Hematopoietic multipotent progenitor cell (in vitro differentiated cells): Measurements from ENCODE around the gene HORMAD2. TPM values are rescaled to one million over a fixed set of nuclear protein-coding genes. Genes with fewer than 3 reads are reported as not detected.
"Not testable (repeated sequence)": the region's sequence is repeated elsewhere in the genome, so short reads cannot be mapped to it uniquely, and the experiment has no call there.

Experiments
- DNase-seq, 3 donors: peaks; one replicate each; pipeline ENCODE4 v3.0.0-alpha.2; 2011 to 2015; ENCODE audit warnings: low read depth in 2 of 3, low spot score in 2 of 3
- total RNA-seq: library from RNA; depleted of rRNA; stranded (reverse); fragments of >200 nt; gene quantifications from one replicate; pipeline ENCODE4 v1.2.3, GENCODE V29; 2012

The HORMAD2 gene
- total RNA-seq, 1 donor, result not detected

DNA sequence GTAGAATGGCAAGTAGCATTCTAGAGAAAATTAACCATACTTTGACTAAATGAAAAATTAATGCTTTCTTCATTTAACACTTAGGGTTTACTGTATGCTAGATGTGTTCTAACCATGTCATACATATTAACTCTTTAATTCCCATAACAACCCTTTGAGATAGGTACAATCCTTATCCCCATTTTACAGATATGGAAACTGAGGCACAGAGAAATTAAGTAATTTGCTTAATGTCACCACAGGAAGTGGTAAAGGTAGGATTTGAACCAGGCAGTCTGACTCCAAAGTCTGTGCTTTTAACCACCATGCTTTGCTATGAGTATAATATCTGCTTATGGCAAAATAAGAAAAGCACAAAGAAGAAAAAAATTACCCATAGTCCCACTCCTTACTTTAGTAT lies 106.8 kb downstream of the HORMAD2 start:
- DNase-seq, result no peak

DNA sequence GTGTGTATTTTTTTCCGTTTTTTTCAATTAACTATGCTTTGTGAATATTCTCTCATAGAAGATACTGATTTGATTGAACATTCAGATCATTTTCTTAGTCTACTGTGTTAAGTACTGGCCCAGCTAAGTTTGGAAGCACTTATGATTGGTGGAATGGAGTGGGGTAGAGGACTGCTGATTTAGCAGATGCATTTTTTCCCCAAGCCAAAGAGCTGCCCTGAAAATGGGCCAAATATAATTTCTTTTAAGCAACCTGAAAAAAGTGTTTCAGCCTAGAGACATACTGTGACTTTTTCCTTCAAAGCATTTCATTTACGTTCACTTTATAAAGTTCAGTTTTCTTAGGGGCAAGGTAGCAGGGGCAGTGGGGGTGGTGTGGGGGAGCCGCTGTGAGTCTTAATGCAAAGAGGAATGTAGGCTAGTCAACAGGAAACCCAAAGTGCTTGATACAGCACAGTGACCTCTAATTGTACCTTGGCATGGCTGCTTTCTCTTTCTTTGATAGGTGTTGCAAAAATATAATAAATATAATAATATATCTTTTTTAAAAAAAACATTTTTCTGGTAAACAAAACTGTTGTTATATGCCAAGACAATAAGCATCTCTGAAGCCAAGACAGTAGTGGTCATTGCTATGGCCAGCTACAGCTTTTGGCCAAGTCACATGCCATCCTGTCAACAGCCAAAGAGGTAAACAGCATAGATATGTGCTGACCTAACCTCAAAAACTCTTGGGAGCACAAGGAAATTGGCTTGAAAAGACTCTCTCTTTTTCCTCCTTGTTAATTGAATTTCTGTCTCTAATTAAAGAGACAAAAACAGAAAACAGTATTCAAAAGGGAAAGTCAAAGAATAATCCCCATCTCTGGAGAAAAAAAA lies 107.5 kb downstream of the HORMAD2 start:
- DNase-seq, result no peak

DNA sequence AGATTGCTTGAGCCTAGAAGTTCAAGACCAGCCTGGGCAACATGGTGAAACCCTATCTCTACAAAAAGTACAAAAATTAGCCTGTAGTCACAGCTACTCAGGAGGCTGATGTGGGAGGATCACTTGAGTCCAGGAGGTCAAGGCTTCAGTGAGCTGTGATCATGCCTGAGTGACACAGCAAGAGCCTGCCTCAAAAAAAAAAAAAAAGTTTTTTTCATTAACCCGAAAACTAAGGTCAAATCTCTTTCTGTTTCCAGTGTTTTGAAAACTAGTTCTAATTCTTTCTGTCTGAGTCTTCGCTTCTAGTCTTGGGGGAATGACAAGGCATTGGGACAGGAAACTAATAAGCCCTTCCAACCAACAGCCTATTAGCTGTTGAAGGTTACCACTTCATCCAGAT lies 108.6 kb downstream of the HORMAD2 start:
- no peak for DNase-seq

DNA sequence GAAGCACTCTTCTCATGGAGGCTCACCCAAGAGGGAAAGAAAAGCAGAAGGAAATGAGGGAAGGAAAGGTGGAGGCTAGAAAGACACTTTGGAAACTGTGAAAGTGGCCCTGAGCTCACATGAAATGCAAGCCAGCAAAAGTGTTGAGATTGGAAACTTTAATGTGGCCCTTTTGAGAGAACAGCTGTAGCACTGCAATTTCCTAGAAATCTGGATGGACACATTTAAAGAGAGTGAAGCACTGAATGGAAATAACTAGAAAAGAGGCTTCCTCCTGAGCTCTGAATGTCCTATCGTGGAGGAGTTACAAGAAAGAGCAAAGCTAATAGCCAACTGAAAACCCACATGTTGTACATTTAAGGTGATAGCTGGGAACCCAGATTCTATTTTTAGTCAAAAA lies 110.3 kb downstream of the HORMAD2 start:
- DNase-seq, result no peak

DNA sequence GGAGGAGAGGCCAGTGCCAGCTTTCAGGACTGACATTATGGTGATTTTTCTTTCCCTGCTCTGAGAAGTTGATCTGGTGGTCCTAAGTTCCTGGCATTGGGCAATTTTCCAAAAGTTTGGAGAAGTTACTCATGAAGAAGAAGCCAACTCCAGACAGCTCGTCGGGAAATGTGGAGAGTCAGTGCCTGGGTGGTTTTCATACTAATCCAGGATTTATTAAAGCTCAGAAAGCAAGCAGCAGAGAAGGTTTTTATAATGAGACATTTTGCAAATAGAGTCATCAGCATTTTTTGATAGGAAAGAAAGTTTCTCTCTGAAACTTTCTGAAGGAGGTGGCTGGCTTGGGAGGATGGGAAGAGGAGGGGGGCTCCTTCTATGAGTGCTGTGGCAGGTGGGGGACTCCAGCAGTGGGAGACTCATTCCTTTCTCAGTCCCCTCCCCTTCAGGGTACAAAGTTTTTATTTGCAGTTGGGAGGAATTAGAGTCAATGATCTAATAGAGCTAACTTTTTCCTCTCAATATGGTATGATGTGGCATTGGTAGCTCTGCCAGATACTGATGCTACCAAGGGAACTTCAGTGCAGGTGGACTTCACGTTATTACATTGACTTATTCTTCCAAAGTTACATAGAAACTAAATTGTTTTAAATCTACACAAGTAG lies 110.9 kb downstream of the HORMAD2 start:
- no peak for DNase-seq

DNA sequence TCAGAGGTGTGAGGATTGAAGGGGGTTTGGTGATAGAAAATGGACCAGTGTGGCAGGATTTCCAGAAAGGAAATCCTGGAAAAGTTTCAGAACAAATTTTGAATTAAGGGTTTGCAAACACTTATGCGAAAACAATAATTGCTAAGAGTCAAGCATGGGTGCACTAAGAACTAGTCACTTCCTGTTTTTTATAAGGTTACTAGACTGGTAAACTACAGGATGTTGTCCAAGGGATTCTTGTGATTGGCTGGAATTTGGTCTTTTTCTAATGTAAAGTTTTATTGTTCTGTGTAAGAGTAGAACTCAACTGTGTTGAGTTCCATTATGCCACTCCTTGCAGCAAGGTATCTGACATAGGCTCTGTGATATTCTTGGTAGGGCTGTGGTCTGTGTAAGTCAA lies 112.2 kb downstream of the HORMAD2 start:
- no peak for DNase-seq

GRCh38 chr22:30193031-30193775 lies 112.9 kb downstream of the HORMAD2 start:
- no peak for DNase-seq

DNA sequence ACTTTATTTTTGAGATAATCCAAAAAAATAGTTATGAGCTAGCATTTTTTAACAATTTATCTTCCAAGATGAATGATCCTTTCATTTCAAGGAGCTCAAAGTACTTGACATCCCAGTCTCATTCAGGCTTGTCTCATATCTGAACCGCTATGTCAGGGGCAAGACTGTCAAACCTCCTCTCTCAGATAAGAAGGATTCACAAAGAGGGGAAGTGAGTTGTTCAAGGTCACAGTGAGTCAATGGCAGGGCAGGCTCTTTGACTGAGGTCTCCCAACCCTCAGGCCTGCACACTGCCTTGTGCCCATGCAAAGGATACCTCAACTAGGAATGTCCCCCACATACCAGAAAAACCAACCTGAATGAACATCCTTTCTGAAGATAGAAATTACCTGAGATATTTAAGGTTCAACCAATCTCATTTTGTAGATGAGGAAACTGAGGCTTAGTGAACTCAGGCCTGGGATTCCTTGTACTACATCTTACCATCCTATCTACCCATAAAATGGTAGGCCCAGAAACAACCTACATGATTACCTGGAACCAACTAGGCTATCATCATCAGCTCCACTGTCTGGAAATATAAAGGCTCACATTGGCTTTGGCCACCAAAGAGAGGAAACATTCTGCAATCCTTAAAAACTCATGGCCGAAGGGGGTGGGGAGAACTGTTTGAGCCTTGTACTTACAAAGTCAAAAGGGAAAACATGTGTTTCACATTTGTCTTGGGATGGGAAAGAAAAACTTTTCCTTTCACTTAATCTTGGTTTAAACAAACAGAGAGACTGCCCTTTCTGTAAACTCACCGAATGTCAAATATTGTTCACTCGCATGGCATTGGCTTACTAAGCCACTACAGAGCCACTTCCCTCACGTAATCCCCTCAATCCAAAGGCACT lies 115.2 kb downstream of the HORMAD2 start:
- DNase-seq, result no peak

DNA sequence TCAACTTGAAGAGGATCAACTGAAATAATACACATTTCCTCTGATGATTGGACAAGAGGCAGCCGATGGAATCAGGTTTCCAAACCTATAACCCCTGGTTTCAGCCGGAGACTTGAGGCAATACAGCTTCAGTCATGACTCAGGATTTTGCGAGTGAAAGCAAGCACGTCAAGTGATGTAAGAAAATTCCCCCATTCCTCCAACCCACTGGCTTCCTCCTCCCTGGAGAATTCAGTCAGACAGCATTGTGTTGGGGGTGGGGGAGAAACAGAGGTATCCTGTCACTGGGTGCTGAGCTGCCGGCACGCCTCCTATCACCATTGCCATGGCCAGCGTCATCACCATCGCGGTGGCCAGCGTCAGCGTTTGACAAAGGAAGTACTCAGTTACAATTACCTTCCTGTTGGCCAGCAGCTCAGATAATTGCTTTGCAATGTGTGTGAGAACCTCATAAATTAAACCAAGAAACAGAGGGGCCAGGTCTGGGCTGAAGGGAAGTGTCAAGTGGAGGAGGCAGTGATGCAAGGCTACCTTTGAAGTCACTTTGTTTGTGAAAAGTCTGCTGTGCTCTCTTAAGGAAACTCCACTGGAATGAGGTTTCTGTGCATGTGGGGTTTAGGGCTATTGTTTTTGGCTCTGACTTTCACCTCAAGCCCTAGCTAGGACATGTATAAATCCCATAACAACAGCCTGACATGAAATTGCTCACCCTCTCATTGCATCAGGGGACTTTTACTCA lies 116.0 kb downstream of the HORMAD2 start:
- DNase-seq, result peak; percentile 23 to 79 (median 67)

DNA sequence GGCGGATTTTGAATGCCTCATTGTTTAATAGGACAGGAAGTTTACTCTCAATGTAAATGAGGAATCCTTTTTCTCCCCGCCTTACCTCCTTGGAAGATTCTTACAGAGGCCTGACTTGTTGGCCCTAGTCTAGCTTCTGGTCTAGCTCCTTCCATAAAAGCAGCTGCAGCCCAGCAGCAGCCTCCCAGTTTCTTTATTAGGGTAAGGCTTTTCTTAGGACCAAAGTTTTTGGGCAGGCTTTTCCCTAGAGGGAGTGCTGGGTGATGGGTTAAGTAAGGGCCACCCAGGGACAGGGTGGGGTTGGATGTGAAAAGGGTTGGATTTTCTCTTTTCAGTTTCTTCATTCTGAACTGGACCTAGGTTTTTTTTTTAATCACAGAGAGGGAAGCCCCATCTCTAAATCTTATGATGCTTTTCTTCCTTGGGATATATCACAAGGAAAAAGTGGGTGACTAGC lies 116.6 kb downstream of the HORMAD2 start:
- DNase-seq, result no peak

DNA sequence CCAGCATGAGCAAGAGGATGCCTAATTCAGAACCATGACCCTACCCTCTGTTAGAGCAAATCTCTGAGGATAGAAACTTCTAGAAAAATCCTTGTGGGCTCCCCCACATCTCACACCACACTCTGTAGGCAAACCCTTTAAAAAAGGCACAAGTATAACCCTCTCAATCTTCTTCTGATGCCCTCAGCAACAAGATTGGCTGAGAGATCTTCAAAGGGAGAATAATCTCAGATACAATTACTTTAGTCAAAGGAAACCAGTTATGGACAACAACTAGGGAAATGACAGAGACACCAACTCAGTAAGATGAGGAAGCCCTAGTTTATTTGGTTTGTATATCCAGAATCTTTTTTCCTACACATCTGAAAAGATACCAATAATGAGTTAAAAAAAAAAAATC lies 117.1 kb downstream of the HORMAD2 start:
- no peak for DNase-seq

- no peak for DNase-seq
These were observed 118.0 kb downstream of the HORMAD2 start for GRCh38 chr22:30198152-30198825.

DNA sequence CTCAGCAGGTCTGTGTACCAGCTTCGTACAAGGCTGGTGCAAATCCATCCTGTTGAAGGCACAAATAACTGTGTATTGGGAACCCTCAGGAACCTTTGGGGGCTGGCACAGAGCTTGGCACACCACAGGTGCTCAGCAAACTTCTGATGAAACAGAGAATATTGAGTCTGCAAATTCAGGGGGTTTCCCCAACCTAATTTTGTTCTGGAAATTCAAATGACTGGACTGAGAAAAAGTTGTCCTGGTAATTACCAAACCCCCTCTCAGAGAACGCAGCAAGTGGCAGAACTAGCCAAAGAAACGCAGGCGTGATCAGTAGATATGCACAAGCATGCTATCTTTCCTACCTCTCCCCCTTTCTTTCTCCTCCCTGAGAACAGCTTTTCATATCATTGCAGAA lies 118.7 kb downstream of the HORMAD2 start:
- DNase-seq, result no peak

DNA sequence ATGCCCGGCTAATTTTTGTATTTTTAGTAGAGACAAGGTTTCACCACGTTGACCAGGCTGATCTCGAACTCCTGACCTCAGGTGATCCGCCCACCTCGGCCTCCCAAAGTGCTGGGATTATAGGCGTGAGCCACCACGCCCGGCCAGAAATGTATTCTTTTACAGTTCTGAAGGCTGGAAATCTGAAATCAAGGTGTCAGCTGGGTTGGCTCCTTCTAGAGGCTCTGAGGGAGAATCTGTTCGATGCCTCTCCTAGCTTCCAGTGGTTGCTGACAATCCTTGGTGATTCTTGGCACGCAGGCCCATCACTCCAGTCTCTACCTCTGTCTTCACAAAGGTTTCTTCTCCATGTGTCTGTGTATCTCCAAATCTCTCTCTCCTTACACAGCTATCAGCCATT lies 120.6 kb downstream of the HORMAD2 start:
- DNase-seq, result not testable (repeated sequence)

DNA sequence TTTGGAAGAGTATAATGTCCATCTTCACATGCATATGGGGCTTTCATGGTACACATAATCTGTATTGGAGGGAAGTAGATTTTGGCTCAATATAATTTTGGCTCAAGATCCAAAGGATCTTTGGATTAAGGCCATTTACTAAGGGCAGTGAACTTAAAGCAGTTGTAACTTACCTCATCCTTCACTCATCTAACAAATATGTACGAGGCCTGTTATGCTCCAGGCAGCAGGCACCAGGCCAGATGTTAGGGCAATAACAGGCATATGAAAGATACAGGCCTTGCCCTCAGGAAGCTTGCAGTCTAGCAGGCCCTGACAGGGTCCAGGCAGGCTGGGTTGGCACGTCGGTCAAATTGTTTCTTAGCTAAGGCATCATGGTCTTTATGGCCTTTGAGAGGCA lies 121.7 kb downstream of the HORMAD2 start:
- no peak for DNase-seq

GRCh38 chr22:30202531-30203006 lies 122.3 kb downstream of the HORMAD2 start:
- DNase-seq, result no peak

DNA sequence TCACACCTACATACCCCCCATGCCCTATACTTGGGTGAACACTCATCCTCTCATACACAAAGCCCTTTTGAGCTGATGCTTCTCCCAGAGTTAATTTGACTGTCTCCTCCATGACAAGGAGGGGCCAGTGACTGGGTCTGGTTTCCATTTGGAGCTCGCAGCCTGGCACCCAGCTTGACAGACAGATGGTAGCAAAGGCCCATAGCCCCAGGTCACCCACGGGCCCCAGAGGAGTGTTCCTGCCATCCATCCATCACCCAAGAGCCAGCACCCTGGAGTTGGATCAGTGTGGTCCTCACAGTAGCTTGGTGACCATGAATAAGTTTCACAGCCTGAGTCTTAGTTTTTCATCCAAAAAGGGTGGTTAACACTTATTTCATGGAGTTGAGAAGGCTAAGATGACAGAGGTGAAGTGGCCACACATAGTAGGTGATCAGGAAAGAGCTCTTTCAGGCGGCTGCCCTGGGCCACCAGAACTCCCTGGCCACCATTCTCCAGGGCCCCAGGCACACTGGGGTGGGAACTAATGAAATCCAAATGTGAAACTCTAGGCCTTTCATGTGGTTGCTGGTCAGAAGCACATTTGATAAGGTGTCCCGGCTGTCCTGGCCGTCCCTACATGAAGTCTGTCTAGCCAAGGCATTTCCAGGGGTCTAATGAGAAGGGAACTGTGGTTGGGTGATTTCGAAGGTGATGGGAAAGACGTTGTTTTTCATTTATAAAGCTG lies 123.9 kb downstream of the HORMAD2 start:
- no peak for DNase-seq

DNA sequence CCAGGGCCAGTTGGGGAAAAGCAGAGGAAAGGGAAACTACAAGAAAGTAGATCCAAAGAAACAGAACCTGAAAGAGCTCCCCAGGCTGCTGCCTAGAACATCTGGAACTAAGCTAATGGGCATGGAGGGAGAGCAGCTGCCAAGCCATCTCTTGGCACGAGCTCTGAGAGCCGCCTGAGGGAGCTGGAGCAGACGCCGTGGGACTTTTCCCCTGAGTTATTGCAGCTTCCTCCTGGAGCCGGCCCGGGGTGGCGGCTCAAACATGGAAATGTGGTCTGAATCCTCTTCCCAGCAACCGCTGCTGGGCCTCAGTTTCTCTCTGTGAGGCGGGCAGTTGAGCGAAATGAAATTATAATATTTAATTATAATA lies 124.5 kb downstream of the HORMAD2 start:
- DNase-seq, result no peak
